ENCODE results near the gene ERV3-1.
"Not testable (repeated sequence)": the region's sequence is repeated elsewhere in the genome, so short reads cannot be mapped to it uniquely, and the experiment has no call there.

Gene ERV3-1

DNA sequence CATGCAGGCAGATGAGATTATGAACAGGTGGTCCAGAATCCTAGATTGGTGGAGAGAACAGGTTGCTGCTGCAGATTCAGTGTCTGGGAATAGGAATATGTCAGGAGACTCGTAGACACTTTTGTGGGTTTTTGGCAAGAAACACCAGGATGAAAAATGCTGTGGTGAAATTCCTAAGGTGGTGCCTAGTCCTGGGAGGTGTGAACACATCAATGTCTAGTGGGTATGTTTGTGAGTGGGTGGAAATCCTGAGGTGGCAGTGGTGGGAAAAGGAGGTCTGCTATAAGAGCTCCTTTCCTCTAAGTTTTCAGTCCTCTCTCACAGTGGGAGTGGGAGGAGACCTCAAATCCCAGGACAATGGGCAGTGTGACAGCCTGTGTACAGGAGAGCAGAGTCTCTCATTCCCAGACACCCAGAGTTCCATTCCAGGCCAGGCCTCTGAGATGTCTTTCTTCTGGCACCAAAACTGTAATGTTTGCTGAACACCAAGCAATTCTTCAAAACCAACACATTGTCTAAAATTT lies 5.1 kb downstream of the ERV3-1 start:
- DNase-seq: no peak

- no peak for DNase-seq
Observed at GRCh38 chr7:64999165-65000004, 7.1 kb downstream of the ERV3-1 start.

DNA sequence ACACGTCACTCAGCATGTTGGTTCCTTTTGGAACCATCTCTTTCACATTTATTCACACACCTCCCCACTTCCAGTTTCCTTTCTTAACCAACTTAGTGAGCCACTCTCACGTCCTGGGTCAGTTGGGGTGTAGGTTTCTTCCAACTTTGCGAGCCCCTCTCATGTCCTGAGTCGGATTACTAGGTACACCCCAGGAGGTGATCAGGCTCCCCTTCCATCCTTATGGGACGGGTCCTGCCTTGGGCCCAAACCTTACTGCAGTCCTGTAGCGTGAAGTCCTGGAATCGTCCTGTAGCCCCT lies 7.7 kb downstream of the ERV3-1 start:
- DNase-seq: no peak

DNA sequence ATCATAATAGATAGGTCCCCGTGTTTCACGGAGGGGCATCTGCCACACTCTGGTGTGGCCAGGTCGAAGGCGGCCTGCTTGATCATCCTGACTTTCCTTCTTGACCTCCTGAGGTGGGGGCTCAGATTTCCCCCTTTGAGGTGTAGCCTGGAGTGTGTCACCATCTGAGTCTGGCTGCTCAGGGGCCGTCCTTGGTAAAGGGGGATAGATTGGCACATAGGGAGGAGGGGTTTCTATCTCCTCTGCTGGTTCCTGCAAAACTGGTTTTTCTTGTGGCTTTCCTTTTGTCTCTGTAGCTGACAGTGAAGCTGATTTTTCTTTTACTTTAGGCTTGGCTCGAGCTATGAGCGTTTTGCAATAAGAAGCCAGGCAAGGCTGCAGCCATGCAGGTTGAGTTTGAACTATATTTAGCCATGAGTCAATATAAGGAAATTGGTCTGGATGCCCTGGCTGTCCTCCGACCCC lies 8.5 kb downstream of the ERV3-1 start:
- DNase-seq: no peak

DNA sequence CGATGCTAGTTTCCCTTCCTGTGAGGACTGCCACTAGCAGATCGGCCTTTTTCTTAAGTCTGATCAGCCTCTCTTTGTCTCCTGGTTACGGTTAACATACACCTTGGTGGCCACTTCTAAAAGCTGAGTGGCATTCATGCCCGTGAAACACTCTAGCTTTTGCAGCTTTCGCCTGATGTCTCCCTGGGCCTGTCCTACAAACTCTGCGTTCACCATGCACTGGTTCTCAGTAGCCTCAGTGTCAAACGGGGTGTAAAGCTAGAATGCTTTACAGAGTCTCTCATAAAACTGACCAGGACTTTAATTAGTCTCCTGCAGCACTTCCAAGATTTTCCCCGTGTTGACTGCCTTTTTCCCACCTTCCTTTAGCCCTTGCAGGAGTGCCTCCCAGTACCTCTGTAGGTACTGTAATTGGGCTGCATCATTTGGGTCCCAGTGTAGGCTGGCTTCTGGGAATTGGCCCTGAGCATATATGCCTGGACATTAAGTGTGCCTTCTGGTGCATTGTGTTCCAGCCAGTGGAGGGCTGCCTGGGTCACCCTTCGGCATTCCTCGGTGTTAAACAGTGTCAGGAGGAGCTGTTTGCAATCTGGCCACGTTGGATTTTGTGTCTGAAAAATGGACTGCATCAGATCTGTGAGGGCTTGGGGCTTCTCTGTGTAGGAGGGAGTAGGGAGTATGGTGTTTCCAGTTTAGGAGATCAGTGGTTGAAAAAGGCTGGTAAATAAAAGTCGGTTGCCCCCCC lies 9.2 kb downstream of the ERV3-1 start:
- DNase-seq: no peak

DNA sequence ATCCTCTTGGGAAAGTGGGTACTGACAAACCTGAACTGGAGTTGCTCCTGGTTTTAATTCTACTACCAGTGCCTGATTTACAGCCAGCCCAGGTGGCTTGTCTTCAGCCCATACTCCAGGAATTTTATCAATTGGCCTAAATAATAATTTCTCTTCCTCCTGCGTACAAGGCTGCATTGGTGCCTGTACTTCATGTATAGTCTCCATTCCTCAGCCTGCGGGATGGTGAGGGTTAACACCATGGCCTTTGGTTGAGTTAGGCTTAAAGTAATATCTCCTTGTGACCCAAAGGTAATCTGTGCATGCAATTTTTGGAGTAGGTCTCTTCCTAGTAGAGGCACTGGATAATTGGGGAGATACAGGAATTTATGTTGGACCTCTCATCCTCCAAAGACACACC lies 10.2 kb downstream of the ERV3-1 start:
- DNase-seq: no peak

- DNase-seq: no peak
Observed at GRCh38 chr7:64993901-64994300, 12.6 kb downstream of the ERV3-1 start.

GRCh38 chr7:64992971-64993370 lies 13.5 kb downstream of the ERV3-1 start:
- no peak for DNase-seq

DNA sequence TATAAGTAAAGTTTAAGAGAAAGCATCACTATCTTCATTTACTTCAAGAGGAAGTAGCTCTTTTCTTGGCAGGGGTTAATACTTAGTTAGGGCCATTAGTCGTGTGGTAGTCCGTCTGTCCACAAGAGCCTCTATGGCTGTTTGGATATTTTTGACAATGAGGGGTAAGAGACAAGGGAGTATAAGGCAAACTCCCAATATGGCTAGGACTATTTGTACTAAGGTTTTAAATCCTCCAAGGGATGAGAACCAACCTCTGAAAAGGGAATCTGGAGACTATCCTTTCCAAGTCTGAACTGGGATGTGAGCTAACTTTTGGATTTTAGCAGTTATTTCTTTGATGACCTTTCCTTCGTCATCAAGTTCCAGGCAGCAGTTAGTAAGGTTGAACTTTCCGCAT lies 15.6 kb downstream of the ERV3-1 start, which contains the start of gene ZNF117:
Gene ZNF117, minus strand, starts transcription at position 101 of the 400 bp plus-strand sequence.
- DNase-seq: no peak

DNA sequence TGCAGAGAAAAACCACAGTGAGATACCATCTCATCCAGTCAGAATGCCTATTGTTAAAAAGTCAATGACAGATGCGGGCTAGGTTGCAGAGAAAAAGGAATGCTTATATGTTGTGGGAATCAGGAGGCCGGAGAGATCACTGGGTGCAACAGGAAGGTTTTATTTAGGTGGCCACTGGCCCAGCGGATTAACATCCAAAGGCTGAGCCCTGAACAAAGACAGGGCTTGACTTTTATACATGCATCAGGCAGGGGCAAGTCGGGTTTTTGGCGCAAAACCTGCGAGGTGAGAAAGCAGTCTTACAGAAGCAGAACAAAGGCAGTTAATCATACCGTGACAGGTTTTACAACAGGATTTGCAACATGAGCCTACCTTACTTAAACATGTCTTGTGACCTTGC lies 16.3 kb downstream of the ERV3-1 start:
- no peak for DNase-seq

DNA sequence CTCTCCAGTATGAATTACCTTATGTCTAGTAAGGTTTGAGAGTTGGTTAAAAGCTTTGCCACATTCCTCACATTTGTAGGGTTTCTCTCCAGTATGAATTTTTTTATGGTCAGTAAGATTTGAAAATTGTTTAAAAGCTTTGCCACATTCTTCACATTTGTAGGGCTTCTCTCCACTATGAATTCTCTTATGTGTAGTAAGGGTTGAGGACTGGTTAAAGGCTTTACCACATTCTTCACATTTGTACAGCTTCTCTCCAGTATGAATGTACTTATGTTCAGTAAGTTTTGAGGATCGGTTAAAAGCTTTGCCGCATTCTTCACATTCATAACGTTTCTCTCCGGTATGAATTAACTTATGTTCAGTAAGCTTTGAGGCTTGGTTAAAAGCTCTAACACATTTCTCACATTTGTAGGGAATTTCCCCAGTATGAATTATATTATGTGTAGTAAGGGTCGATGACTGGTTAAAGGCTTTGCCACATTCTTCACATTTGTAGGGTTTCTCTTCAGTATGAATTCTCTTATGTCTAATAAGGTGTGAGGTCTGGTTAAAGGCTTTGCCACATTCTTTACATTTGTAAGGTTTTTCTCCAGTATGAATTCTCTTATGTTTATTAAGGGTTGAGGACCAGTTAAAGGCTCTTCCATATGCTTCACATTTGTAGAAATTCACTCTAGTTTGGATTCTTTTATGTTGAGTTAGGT lies 27.8 kb downstream of the ERV3-1 start:
- no peak for DNase-seq

GRCh38 chr7:64965594-64965993 lies 40.9 kb downstream of the ERV3-1 start:
- no peak for DNase-seq

GRCh38 chr7:64959072-64959747 lies 47.3 kb downstream of the ERV3-1 start:
- no peak for DNase-seq

GRCh38 chr7:64951250-64951848 lies 55.1 kb downstream of the ERV3-1 start:
- no peak for DNase-seq

DNA sequence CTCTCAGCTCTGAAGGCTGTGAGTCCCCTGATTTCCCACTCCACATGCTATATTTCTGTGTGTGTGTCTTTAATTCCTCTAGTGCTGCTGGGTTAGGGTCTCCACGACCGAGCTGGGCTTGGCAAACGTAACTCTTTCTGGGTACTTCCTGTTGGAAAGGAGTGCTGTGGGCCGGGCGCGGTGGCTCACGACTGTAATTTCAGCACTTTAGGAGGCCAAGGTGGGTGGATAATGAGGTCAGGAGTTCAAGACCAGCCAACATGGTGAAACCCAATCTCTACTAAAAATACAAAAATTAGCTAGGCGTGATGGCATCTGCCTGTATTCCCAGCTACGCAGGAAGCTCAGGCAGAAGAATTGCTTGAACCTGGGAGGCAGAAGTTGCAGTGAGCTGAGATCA lies 55.8 kb downstream of the ERV3-1 start:
- not testable (repeated sequence) for DNase-seq

DNA sequence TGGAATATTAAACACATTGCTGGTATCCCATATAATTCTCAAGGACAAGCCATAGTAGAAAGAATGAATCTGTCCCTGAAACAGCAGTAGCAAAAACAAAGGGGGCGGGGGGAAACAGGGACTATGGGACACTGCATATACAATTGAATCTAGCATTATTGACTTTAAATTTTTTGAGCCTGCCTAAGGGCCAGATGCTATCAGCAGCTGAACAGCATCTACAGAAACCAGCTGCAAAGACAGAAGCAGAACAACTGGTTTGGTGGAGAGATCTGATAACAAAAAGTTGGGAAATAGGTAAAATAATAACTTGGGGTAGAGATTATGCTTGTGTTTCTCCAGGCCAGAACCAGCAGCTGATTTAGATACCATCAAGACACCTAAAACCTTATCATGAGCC lies 57.7 kb downstream of the ERV3-1 start:
- DNase-seq: not testable (repeated sequence)

- DNase-seq: no peak
Observed at GRCh38 chr7:64947252-64948000, 59.1 kb downstream of the ERV3-1 start.

GRCh38 chr7:64946772-64947171 lies 59.7 kb downstream of the ERV3-1 start:
- DNase-seq: no peak

- no peak for DNase-seq
Observed at GRCh38 chr7:64945503-64946175, 60.8 kb downstream of the ERV3-1 start.

DNA sequence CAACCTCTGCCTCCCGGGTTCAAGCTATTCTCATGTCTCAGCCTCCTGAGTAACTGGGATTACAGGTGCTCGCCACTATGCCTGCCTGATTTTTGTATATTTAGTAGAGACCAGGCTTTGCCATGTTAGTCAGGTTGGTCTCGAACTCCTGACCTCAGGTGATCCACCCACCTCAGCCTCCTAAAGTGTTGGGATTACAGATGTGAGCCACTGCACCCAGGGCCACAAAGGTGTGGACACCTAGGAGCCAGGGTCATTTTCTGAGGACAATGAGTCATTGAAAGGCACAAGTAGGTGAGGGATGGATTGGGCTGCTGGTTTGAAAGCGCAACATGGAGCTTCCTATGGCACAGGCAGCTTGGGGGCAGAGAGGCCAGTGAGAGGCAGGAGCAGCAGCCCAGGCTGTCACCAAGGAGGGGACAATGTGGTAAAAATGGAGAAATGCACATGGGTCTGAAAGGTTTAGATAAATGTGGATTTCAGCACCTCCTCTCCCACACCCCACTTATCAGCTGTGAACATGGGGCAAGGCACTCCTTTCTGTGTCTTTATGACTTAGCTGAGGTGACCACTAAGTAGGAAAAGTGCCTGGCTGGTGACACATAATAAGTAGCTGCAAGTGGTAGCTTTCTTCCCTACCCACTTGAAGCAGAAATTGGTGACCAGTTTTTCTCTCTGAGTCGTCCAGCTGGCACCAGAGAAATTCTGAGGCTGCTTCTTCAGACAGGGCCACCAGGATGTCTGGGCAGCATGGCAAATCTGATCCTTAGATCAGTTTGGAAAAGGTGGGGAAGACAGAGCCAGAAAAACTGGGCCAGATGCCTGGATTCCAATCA lies 61.6 kb downstream of the ERV3-1 start:
- DNase-seq: not testable (repeated sequence)

Data from activated naive CD4-positive, alpha-beta T cell (primary cell).